ENCODE measurements around the gene ZNF385C. TPM values are rescaled to one million over a fixed set of nuclear protein-coding genes. Genes with fewer than 3 reads are reported as not detected.

The ZNF385C gene
- total RNA-seq, 2 donors from 2014 or later: 1.4 to 2.1 TPM

DNA sequence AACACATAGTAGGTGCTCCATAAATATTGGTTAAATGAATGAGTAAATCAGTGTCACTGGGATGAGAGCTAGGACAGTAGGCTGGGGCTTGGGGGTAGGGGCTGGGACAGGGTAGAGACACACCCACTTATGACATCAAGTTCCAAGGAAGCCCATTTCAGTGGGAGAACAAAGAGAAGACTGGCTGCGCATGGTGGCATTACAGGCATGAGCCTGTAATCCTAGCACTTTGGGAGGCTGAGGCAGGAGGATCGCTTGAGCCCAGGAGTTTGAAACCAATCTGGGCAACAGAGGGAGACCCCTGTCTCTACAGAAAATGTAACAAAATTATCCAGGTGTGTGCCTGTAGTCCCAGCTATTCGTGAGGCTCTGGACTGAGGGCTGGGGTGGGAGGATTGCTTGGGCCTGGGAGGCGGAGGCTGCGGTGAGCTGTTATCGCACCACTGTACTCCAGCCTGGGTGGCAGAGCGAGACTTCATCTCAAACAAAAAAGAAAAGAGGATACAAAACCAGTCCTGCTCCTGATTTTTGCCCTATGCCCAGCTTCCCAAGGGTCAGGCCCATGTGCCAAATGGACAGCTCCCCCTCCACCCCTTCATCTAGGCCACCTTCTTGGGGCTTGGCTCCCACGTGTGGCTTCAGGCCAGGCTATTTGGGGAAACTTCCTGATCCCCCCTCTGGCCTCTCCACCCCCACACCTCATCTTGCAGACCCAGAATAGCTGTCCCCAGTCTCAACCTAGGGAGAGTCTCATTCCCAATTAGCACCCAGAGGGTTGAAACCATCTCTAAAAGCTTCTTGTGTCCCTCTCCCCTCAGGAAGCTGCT lies 7.1 kb downstream of the ZNF385C start:
- no peaks in the 10 kb centered on the region for H3K36me3 Mint-ChIP-seq (ENCODE audit: low read depth)
- TF ChIP-seq, protein P1, sequence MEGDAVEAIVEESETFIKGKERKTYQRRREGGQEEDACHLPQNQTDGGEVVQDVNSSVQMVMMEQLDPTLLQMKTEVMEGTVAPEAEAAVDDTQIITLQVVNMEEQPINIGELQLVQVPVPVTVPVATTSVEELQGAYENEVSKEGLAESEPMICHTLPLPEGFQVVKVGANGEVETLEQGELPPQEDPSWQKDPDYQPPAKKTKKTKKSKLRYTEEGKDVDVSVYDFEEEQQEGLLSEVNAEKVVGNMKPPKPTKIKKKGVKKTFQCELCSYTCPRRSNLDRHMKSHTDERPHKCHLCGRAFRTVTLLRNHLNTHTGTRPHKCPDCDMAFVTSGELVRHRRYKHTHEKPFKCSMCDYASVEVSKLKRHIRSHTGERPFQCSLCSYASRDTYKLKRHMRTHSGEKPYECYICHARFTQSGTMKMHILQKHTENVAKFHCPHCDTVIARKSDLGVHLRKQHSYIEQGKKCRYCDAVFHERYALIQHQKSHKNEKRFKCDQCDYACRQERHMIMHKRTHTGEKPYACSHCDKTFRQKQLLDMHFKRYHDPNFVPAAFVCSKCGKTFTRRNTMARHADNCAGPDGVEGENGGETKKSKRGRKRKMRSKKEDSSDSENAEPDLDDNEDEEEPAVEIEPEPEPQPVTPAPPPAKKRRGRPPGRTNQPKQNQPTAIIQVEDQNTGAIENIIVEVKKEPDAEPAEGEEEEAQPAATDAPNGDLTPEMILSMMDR (conservative IDR thresholded peaks at IDR 0.05): no peak
- 82 to 96% methylated on average over 3 to 8 of the region's 8 CpGs for WGBS, 2 experiments (ENCODE audit: insufficient coverage in 1 of 2, insufficient read length in 1 of 2)

DNA sequence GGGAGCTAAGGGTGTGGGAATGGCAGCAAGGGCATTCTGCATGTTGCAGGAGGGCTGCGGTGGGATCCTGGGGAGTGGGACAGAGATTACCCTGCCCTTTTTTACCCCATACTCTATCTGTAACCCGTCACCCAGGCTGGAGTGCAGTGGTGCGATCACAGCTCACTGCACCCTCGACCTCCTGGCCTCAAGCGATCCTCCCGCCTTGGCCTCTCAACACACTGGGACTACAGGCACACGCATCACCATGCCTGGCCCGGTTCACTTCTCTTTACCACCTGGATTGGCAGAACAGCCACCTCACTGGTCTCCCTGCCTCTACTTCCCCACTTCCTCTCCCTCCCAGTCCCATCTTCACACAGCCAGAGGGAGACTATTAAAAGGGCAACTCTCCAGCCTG lies 9.5 kb downstream of the ZNF385C start:
- TF ChIP-seq, protein P1 (conservative IDR thresholded peaks at IDR 0.05): no peak
- no peak overlapping the region for H3K4me3 Mint-ChIP-seq
- H3K4me1 Mint-ChIP-seq: peaks cover 18% of the 10 kb centered on the region
- H3K9me3 ChIP-seq (ENCODE audit: control insufficient read depth, low read length): no peaks in the 10 kb centered on the region
- no peaks in the 10 kb centered on the region for H3K36me3 Mint-ChIP-seq (ENCODE audit: low read depth)
- H3K27me3 Mint-ChIP-seq (ENCODE audit: insufficient read depth): peaks cover 10% of the 10 kb centered on the region
- no peak overlapping the region for H3K9ac ChIP-seq (ENCODE audit: extremely low read depth, low read length, poor library complexity, severe bottlenecking)
- no peaks in the 10 kb centered on the region for H3K27me3 ChIP-seq (ENCODE audit: control insufficient read depth, insufficient read depth, low read length, poor library complexity, severe bottlenecking)
- 79 to 95% methylated on average over 4 to 8 of the region's 8 CpGs for WGBS, 2 experiments (ENCODE audit: insufficient coverage in 1 of 2, insufficient read length in 1 of 2)
- H3K36me3 ChIP-seq (ENCODE audit: control insufficient read depth, insufficient read depth, low read length): no peaks in the 10 kb centered on the region
- H3K27ac ChIP-seq (ENCODE audit: low read depth, low read length): no peak overlapping the region
- no peak overlapping the region for H3K27ac Mint-ChIP-seq
- H3K4me1 ChIP-seq (ENCODE audit: control insufficient read depth, insufficient read depth, low read length): peaks cover 8% of the 10 kb centered on the region
- DNase-seq: no peak
- no peaks in the 10 kb centered on the region for H3K9me3 Mint-ChIP-seq
- no peak overlapping the region for H3K4me3 ChIP-seq (ENCODE audit: low read length)

More for the DNA sequence above, 7.1 kb downstream of the ZNF385C start:
- Histone ChIP-seq H3K9me3 (ENCODE audit: control insufficient read depth, low read length) (no peaks in the 10 kb centered on the region), H3K27me3 (ENCODE audit: control insufficient read depth, insufficient read depth, low read length, poor library complexity, severe bottlenecking) (peaks cover 9% of the 10 kb centered on the region), H3K4me3 (ENCODE audit: low read length) (no peak overlapping the region), H3K36me3 (ENCODE audit: control insufficient read depth, insufficient read depth, low read length) (no peaks in the 10 kb centered on the region), H3K4me1 (ENCODE audit: control insufficient read depth, insufficient read depth, low read length) (peaks cover 8% of the 10 kb centered on the region), H3K9ac (ENCODE audit: extremely low read depth, low read length, poor library complexity, severe bottlenecking) (no peak overlapping the region), H3K27ac (ENCODE audit: low read depth, low read length) (no peak overlapping the region)
- Mint-ChIP-seq H3K4me1 (peaks cover 20% of the 10 kb centered on the region), H3K27ac (no peak overlapping the region), H3K9me3 (no peaks in the 10 kb centered on the region), H3K27me3 (ENCODE audit: insufficient read depth) (peaks cover 17% of the 10 kb centered on the region), H3K4me3 (no peak overlapping the region)
- no peak for DNase-seq

DNA sequence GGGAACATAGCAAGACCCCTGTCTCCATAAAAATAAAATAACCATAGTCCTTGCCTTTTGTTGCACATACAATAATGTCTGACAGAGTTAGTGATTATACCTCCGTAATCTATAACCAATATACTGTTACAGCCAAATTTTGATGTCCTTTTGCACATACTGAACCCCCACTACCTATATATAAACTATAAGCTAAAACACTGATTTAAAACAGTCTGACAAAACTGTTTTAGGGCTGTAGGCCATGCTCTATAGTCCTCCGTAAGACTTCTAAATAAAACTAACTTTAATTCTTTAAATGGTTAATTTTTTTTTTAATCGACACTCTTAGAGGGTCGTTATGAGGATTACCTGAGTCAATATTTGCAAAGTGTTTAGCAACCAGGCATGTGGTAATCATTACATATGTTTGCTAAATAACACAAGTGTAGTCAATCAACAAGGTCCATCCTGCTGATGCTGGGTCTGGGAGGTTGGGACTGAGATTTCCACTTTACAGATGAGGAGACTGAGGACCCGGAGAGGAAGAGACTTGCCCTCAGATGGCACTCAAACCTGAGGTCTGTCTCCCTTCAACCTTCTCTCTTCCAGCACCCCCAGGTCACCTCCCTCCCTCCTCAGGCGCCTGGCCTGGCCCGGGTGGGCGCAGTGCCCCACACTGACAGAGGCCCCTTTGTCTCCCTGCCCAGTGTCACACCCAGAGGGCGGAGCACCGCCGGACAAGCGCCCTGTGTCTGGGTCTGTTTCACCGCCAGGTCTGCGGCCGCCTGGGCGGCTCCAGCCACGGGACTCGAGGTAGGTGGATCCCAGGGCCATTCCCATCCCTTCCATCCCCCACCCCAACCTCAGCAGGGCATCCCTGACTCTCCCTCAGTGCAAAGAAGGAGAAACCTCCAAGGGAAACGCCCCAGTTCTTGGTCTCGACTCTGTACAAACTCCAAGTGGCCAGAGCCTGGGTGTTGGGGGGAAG lies 10.3 kb downstream of the ZNF385C start:
- Histone ChIP-seq H3K9ac (ENCODE audit: extremely low read depth, low read length, poor library complexity, severe bottlenecking) (no peak overlapping the region), H3K27ac (ENCODE audit: low read depth, low read length) (no peak overlapping the region), H3K4me3 (ENCODE audit: low read length) (no peak overlapping the region), H3K4me1 (ENCODE audit: control insufficient read depth, insufficient read depth, low read length) (peaks cover 8% of the 10 kb centered on the region), H3K27me3 (ENCODE audit: control insufficient read depth, insufficient read depth, low read length, poor library complexity, severe bottlenecking) (no peaks in the 10 kb centered on the region), H3K36me3 (ENCODE audit: control insufficient read depth, insufficient read depth, low read length) (no peaks in the 10 kb centered on the region), H3K9me3 (ENCODE audit: control insufficient read depth, low read length) (no peaks in the 10 kb centered on the region)
- no peaks in the 10 kb centered on the region for H3K36me3 Mint-ChIP-seq (ENCODE audit: low read depth)
- TF ChIP-seq, protein P1 (conservative IDR thresholded peaks at IDR 0.05): no peak
- WGBS, 2 experiments (ENCODE audit: insufficient coverage in 1 of 2, insufficient read length in 1 of 2): 84 to 87% methylated on average over 10 to 20 of the region's 20 CpGs
- peaks cover 18% of the 10 kb centered on the region for H3K4me1 Mint-ChIP-seq
- no peak overlapping the region for H3K4me3 Mint-ChIP-seq
- peaks cover 10% of the 10 kb centered on the region for H3K27me3 Mint-ChIP-seq (ENCODE audit: insufficient read depth)
- DNase-seq: peak; percentile 61
- H3K9me3 Mint-ChIP-seq: no peaks in the 10 kb centered on the region
- no peak overlapping the region for H3K27ac Mint-ChIP-seq

Data from endodermal cell (in vitro differentiated cells).